GM12891 (cell line): ENCODE results near the gene ADGRG1.

Experiments
- PAX5 ChIP-seq: IDR thresholded peaks from 2 replicates; pipeline ENCODE4 v1.6.1; 2011; ENCODE audit warnings: low read length, moderate library complexity, mild to moderate bottlenecking; ENCODE audit not compliant: insufficient read depth, severe bottlenecking
- POLR2A ChIP-seq: IDR thresholded peaks from 2 replicates; pipeline ENCODE4 v1.6.1; 2011; ENCODE audit warnings: low read depth, low read length, control low read depth
- POLR2AphosphoS5 ChIP-seq: IDR thresholded peaks from 2 replicates; pipeline ENCODE4 v1.6.1; 2011; ENCODE audit warnings: low read depth, low read length, control low read depth
- POU2F2 ChIP-seq: IDR thresholded peaks from 2 replicates; pipeline ENCODE4 v1.6.1; 2011; ENCODE audit warnings: low read depth, mild to moderate bottlenecking, control low read depth, low read length, moderate library complexity
- TAF1 ChIP-seq: IDR thresholded peaks from 2 replicates; pipeline ENCODE4 v1.6.1; 2011; ENCODE audit warnings: low read depth, low read length, control low read depth

DNA sequence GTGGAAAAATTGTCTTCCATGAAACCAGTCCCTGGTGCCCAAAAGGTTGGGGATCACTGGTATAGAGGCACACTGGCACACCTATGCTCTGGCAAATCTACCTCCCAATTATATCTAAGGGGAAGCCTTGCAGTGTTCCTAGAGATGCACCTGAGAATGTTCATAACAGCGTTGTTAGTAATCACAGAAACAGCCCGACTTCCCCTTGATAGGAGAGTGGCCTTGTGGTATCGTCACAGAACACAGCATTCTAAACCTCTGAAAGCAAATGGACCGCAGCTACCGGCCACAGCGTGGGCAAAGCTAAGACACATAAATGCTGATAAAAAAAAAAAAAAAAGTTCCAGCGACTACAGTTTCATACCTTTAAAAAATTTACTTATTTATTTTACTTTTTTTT, 39.1 kb upstream of the ADGRG1 start:
- no peak for TF ChIP-seq POLR2A
- TF ChIP-seq TAF1: no peak
- TF ChIP-seq POLR2AphosphoS5: no peak
- TF ChIP-seq PAX5: no peak
- TF ChIP-seq POU2F2: no peak
